Chondrocyte (in vitro differentiated cells): ENCODE results near the gene ZCCHC17. TPM values are rescaled to one million over a fixed set of nuclear protein-coding genes. Genes with fewer than 3 reads are reported as not detected.
"Not testable (repeated sequence)": the region's sequence is repeated elsewhere in the genome, so short reads cannot be mapped to it uniquely, and the experiment has no call there.

Experiments used
- DNase-seq: peaks from one replicate; pipeline ENCODE4 v3.0.0; 2021; ENCODE audit warnings: mixed read lengths, low spot score
- H3K27ac Mint-ChIP-seq: one replicate; pipeline ENCODE4 v1.8.0; 2021; ENCODE audit warnings: mild to moderate bottlenecking, moderate library complexity, mixed read lengths; ENCODE audit not compliant: unreplicated experiment
- H3K27me3 Mint-ChIP-seq: 2 replicates; pipeline ENCODE4 v1.8.0; 2021; ENCODE audit warnings: low read depth, mixed read lengths
- H3K36me3 Mint-ChIP-seq: 2 replicates; pipeline ENCODE4 v1.8.0; 2021; ENCODE audit warnings: low read depth, mixed read lengths
- H3K4me1 Mint-ChIP-seq: 2 replicates; pipeline ENCODE4 v1.8.0; 2021; ENCODE audit warnings: low read depth, mild to moderate bottlenecking, mixed read lengths
- H3K4me3 Mint-ChIP-seq: one replicate; pipeline ENCODE4 v1.8.0; 2021; ENCODE audit warnings: mild to moderate bottlenecking, moderate library complexity, mixed read lengths; ENCODE audit not compliant: unreplicated experiment
- H3K9me3 Mint-ChIP-seq: 2 replicates; pipeline ENCODE4 v1.8.0; 2021; ENCODE audit warnings: low read depth, mixed read lengths
- total RNA-seq: library from RNA; stranded (reverse); gene quantifications from 3 replicates; pipeline ENCODE4 v1.2.1, GENCODE V29; 2021
- TF ChIP-seq, protein P1 (sequence below): fragments of 200-600 bp; sonication (generic); IDR thresholded peaks from 2 replicates; pipeline ENCODE4 v1.5.0; 2021; ENCODE audit warnings: antibody characterized with exemption, mild to moderate bottlenecking, moderate library complexity

The ZCCHC17 gene
- total RNA-seq, 1 donor from 2014 or later: 31.1 TPM

DNA sequence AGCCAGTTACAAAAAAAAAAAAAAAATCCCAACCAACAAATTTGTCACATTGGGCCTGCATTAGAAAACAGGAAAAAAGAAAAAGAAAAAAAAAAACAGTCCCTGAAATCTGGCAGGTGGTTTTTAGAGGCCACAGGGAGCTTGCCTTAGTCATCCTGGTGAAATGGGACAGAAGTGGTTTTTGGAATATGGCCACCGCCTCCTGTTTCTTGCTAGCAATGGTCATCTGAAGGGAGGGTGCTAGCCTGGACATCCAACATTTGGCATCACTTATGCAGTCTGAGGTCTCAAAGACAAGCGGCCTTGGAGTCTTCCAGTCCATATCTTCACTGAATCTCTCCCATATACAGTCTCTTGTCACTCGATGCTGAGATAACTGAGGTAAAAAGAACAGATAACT, 37.1 kb upstream of the ZCCHC17 start:
- no peaks in the 10 kb centered on the region for H3K9me3 Mint-ChIP-seq
- no peak overlapping the region for H3K27ac Mint-ChIP-seq
- H3K36me3 Mint-ChIP-seq: peaks cover 34% of the 10 kb centered on the region
- no peaks in the 10 kb centered on the region for H3K27me3 Mint-ChIP-seq
- peaks cover 2% of the 10 kb centered on the region for H3K4me1 Mint-ChIP-seq
- DNase-seq: no peak
- TF ChIP-seq, protein P1, sequence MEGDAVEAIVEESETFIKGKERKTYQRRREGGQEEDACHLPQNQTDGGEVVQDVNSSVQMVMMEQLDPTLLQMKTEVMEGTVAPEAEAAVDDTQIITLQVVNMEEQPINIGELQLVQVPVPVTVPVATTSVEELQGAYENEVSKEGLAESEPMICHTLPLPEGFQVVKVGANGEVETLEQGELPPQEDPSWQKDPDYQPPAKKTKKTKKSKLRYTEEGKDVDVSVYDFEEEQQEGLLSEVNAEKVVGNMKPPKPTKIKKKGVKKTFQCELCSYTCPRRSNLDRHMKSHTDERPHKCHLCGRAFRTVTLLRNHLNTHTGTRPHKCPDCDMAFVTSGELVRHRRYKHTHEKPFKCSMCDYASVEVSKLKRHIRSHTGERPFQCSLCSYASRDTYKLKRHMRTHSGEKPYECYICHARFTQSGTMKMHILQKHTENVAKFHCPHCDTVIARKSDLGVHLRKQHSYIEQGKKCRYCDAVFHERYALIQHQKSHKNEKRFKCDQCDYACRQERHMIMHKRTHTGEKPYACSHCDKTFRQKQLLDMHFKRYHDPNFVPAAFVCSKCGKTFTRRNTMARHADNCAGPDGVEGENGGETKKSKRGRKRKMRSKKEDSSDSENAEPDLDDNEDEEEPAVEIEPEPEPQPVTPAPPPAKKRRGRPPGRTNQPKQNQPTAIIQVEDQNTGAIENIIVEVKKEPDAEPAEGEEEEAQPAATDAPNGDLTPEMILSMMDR: no peak
- no peak overlapping the region for H3K4me3 Mint-ChIP-seq

DNA sequence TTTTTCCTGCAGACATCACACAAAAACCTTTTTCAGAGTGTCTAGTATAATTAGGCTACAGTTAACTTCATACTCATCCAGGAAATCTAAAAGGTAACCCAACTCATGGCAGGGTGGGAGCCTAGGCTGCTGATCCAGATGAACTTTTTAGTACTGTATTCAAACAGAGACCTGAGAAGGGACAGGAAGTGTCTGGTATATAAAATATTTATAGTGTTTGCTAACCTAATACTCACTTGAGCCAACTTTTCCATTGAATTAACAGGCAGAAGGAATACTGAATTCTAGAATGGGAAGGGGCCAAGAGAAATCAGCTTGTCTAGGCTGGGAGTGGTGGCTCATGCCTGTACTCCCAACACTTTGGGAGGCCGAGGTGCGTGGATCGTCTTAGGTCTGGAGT, 34.9 kb upstream of the ZCCHC17 start:
- H3K27me3 Mint-ChIP-seq: no peaks in the 10 kb centered on the region
- TF ChIP-seq, protein P1: no peak
- no peaks in the 10 kb centered on the region for H3K9me3 Mint-ChIP-seq
- peaks cover 2% of the 10 kb centered on the region for H3K4me1 Mint-ChIP-seq
- H3K36me3 Mint-ChIP-seq: peaks cover 43% of the 10 kb centered on the region
- no peak overlapping the region for H3K27ac Mint-ChIP-seq
- H3K4me3 Mint-ChIP-seq: no peak overlapping the region
- no peak for DNase-seq

DNA sequence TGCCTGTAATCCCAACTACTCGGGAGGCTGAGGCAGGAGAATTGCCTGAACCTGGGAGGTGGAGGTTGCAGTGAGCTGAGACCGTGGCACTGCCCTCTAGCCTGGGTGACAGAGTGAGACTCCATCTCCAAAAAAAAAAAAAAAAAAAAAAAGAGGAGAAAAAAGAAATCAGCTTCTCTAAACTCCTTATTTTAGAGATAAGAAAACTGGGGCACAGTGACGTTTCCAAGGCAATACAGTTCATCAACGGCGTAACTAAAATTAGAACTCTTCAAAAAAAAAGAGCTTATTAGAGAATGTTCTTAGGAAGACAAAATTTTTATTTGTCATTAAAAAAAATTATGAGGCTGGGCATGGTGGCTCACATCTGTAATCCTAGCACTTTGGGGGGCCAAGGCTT, 34.4 kb upstream of the ZCCHC17 start:
- H3K9me3 Mint-ChIP-seq, H3K4me1 Mint-ChIP-seq, H3K4me3 Mint-ChIP-seq, H3K27me3 Mint-ChIP-seq, H3K27ac Mint-ChIP-seq, DNase-seq: not testable (repeated sequence)
- peaks cover 42% of the 10 kb centered on the region for H3K36me3 Mint-ChIP-seq

DNA sequence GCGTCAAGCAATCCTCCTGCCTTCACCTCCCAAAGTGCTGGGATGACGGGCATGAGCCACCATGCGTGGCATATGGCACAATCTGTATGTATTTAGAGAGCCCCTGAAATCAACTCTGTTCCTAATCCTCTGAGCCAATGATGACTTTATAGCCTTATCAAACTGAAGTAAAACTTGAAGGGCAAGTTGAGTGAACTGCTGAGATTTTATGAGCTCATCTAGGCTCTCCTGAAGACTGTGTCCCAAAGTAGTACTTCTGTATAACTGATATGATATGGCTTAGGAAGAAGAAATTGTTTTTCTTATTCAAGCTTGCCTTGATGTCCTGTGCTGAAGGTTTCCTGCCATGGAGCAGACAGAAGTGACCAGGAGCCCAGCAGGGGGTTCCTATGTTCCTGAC, 33.4 kb upstream of the ZCCHC17 start:
- Mint-ChIP-seq H3K4me1 (peaks cover 2% of the 10 kb centered on the region), H3K4me3 (no peak overlapping the region), H3K27me3 (no peaks in the 10 kb centered on the region), H3K36me3 (peaks cover 38% of the 10 kb centered on the region), H3K9me3 (no peaks in the 10 kb centered on the region), H3K27ac (peak overlapping the region; percentile 69)
- DNase-seq: no peak
- TF ChIP-seq, protein P1: no peak

DNA sequence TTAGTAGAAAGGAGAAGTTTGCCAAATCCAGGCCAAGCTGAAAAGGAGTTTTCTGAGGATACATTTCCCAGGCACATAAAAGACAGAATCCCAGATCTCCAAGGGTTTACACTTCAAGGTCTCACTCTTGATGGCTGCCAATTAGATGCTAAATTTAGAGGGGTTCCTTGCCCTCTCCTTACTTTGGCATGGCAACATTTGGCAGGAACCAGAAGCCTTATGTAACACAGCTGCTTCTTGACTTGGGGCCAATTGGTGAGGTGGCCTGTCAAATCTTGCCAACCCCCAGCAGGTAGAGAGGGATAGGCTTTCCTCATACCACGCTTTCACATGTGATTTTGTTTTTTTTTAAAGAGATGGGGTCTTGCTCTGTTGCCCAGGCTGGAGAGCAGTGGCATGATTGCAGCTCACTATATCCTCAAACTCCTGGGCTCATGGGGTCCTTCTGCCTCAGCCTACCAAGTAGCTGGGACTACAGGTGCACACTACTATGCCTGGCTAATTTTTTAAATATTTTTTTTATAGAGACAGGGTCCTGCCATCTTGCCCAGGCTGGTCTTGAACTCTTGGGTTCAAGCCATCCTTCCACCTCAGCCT, 31.9 kb upstream of the ZCCHC17 start:
- Mint-ChIP-seq H3K27me3 (no peaks in the 10 kb centered on the region), H3K36me3 (peaks cover 33% of the 10 kb centered on the region), H3K4me1 (peaks cover 2% of the 10 kb centered on the region), H3K27ac (no peak overlapping the region), H3K4me3 (no peak overlapping the region), H3K9me3 (no peaks in the 10 kb centered on the region)
- TF ChIP-seq, protein P1: no peak
- no peak for DNase-seq

DNA sequence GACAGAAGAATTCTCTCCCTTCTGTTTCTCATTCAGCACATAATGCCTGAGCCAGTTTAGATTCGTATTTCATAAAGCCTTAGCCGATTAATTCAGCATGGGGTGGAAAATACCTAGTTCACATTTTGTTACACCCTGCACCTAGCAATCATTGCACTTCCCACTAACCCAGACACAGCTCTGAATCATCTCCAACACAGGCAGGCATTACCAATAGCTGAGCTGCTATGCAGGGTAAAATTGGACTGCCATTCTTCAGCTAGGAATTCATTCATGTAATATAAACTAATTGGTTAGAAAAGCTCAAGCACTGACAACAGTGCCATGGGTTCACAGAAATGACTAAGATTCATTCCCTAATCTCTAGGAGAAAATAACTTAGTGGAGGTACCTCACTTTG, 30.3 kb upstream of the ZCCHC17 start:
- Mint-ChIP-seq H3K4me3 (no peak overlapping the region), H3K4me1 (peaks cover 2% of the 10 kb centered on the region), H3K9me3 (no peaks in the 10 kb centered on the region), H3K36me3 (peaks cover 36% of the 10 kb centered on the region), H3K27ac (no peak overlapping the region), H3K27me3 (no peaks in the 10 kb centered on the region)
- DNase-seq: no peak
- TF ChIP-seq, protein P1: no peak
